ENCODE data around the gene CHPF.

The CHPF gene, protein sequence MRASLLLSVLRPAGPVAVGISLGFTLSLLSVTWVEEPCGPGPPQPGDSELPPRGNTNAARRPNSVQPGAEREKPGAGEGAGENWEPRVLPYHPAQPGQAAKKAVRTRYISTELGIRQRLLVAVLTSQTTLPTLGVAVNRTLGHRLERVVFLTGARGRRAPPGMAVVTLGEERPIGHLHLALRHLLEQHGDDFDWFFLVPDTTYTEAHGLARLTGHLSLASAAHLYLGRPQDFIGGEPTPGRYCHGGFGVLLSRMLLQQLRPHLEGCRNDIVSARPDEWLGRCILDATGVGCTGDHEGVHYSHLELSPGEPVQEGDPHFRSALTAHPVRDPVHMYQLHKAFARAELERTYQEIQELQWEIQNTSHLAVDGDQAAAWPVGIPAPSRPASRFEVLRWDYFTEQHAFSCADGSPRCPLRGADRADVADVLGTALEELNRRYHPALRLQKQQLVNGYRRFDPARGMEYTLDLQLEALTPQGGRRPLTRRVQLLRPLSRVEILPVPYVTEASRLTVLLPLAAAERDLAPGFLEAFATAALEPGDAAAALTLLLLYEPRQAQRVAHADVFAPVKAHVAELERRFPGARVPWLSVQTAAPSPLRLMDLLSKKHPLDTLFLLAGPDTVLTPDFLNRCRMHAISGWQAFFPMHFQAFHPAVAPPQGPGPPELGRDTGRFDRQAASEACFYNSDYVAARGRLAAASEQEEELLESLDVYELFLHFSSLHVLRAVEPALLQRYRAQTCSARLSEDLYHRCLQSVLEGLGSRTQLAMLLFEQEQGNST

DNA sequence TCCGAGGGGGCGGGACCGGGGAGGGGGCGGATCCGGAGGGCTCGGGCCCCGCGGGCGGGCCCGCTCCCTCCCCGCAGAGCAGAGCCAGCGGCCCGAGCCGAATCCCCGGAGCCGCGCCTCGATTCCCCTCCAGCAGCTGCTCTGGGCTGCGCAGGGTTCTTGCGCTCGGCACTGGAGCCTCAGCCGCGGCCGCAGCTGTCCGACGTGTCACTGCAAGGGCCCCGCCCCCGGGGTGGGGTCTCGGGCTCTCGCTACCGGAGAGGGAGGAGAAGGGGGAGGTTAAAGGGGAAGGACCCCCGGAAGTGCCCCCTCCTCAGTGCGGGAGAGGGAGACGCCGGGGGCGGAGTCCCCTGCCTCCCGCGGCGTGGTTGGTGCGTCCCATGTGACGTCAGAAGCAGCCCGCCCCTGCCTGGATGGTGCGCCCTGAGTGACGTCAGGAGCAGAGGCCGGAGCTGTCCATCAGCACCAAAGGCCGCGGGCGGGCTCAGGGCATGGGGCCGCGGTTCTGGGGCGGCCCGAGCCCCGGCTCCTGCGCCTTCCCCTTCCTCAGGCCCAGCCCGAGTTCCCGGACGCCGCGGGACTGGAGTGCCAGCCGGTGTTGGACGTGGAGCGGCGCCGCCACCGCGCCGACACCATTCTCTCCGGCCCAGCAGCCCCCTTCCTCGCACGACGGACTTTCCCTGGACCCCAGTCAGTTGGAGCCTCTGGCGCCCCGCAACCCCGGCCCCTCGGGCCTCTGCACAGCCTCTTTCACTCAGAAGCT lies at the start of gene CHPF, which contains the start of gene TMEM198:
CHPF (minus strand) TSS at position 214 of the 763 bp plus-strand sequence. CDS start 271 bp downstream, outside the sequence.
TMEM198 (plus strand) TSS at position 433 of the 763 bp plus-strand sequence. CDS start 700 bp downstream, outside the sequence.
- DNase-seq (ENCODE audit: low read depth): peak; percentile 96

DNA sequence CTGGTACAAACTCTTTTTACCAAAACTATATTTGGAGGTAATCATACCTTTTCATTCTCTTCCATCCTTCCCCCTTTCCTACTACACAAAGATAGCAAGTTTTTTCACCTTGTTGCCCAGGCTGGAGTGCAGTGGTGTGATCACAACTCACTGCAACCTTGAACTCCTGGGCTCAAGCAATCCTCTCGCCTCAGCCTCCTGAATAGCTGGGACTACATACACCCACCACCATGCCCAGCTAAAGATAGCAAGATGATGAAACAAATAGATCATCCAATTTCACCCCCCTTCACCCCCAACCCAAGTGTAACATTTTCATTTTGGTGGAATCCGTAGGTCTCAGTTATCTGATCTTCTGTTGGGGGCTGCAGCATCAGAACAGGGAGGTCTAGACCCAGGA lies 49.5 kb upstream of the CHPF start:
- no peak for DNase-seq (ENCODE audit: low read depth)

DNA sequence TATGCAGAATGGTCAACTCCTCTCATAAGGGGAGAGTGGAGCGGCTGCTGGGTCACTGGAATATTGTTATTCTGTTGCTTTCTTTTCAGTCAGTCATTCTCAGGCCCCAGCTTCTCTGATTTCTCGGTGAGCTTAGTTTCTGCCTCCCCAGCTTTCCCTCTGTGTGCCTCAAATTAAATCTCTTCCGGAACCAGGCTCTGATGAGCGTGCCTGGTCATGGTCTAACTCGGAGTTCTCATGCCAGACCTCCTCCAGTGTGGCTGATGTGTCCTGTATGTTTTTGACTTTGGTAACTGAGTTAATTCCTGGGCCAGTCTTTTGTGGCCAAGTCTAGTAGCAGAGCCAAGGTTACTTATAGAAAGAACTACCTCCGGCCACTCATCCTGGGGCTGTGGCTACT lies 49.1 kb upstream of the CHPF start:
- no peak for DNase-seq (ENCODE audit: low read depth)

DNA sequence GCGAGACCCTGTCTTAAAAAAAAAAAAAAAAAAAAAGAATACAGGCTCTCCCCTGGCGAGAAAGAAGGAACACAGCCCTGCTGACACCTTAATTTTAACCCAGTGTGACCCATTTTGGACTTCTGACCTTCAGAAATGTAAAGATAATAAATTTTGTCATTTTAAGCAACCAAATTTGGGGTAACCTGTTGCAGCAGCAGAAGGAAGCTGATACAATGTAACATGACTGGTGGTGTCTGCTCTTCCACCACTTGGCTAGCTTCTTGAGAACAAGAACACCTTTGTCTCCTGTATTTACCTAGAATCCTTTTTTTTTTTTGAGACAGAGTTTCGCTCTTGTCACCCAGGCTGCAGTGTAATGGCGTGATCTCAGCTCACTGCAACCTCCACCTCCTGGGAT lies 47.5 kb upstream of the CHPF start:
- DNase-seq (ENCODE audit: low read depth): no peak

DNA sequence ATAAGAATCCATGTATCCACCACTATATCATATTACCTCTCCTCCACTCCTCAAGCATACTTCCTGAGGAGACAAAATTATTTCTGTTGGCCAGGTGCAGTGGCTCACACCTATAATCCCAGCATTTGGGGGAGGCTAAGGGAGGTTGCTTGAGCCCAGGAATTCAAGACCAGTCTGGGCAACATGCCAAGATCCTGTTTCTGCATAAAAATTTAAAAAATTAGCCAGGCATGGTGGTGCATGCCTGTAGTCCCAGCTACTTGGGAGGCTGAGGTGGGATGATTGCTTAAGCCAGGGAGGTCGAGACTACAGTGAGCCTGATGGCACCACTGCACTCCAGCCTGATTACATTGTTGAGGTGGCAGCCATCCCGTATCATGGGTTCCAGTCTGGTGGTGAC lies 37.7 kb upstream of the CHPF start:
- DNase-seq (ENCODE audit: low read depth): no peak

DNA sequence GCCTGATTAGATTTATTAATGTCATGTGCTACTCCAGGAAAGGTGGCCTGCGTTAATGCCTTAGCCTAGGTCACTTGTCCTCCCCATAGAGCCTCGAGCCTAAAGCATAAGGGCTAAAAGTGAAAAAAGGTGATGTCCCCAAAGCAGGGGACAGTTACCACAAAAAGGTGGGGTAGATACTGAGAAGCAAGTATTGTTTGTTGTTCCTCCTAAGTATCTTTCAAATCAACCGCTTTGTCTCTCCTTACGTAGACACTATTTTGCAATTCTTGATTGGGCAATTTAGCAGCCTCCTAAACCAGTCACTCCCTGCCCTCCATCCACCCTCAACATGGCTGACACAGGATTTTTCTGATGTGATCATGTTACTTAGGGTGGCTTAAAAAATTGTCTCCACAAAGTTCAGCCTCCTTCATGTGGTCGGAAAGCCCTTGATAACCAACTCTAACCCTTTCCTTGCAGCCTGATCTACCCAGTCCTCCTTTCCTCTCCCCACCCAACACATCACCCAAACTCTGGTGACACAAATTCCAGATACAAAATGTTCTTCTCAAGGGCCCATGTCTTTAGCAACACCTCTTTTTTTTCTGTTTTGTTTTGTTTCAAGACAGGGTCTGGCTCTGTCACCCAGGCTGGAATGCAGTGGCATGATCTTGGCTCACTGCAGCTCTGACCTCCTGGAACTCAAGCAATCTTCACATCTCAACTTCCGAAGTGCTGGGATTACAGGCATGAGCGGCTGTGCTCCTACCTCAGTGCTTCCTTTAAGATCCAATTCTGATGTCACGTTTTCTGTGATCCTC lies 35.4 kb upstream of the CHPF start:
- DNase-seq (ENCODE audit: low read depth): no peak

DNA sequence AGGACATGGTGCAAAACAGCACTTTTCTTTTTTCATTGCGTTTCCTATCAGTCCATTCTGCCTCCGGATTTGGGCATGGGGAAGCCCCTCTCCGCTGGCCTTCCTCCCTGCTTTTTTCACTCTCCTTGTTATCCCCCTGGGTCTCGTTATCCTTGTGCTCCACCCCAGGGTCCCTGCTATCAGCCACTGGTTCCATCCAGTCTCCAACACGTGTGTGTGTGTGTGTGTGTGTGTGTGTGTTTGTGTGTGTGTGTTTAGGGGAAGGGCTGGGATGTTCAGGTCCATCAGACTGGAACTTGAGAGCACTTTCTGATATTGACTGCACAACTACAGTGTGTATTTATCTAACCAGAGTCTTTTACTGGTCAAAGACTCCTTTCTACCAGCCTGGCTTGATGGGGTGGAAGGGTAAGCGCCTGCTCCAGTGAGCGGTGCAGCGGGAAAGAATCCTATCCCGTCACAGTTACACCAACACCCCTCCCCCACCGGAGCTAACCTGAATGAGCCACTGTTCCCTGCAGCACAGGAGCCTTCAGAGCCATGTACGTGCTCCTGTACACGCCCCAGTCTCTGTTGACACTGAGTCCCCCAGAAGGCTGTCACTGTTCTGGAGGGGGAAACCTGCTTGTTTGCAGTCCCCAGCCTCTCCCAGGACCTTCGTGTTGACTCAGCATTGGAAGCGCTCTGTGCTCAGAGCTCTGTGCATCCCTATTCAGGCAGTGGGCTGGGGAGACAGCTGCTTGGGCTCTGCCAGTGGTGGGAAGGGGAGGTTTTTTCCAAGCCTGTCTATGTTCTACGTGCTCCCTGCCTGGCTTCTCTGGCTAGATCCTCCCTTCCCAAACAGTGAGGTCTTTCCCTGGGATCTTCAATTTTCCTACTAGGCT lies 33.1 kb upstream of the CHPF start:
- no peak for DNase-seq (ENCODE audit: low read depth)

DNA sequence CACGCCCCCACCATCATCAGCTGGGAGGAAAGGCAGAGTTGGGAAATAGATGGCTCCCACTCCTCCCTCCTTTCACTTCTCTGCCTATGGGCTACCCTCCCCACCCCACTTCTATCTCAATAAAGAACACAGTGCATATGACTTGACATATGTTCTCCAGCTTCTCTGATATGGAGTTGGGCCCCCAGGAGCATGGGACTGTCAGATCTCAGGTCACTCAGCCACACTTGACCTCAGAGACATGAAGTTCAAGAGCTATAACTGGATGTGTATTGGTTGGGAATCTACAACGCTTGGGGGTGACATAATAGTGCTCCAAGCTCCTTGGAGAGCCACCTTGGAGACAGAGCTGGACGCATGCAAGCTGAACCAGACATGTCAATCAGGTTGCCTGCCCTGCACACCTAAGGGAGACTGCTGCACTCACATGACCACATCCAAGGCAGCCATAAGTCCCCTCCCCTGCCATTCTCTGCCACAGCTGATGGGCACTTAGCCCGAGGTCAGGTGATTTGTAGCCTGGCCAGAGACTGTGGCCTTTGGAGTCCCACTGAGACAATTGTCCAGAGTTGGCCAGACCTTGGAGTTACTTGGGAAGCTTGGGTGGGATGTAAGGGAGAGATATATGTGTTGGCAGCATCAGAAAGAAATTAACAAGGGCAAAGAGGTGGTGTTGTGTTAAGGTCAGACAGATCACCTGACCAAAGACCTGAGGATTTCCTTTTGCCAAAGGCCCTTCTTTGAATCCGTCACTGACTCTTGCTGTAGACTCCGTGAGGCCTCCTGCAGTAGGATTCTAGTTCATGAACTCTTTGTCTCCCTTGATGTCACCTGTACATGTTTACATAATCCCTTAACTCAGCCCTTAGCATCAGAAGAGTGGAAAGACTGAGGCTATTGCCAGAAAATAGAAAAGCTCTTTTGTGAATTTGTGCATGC lies 32.2 kb upstream of the CHPF start:
- DNase-seq (ENCODE audit: low read depth): no peak

DNA sequence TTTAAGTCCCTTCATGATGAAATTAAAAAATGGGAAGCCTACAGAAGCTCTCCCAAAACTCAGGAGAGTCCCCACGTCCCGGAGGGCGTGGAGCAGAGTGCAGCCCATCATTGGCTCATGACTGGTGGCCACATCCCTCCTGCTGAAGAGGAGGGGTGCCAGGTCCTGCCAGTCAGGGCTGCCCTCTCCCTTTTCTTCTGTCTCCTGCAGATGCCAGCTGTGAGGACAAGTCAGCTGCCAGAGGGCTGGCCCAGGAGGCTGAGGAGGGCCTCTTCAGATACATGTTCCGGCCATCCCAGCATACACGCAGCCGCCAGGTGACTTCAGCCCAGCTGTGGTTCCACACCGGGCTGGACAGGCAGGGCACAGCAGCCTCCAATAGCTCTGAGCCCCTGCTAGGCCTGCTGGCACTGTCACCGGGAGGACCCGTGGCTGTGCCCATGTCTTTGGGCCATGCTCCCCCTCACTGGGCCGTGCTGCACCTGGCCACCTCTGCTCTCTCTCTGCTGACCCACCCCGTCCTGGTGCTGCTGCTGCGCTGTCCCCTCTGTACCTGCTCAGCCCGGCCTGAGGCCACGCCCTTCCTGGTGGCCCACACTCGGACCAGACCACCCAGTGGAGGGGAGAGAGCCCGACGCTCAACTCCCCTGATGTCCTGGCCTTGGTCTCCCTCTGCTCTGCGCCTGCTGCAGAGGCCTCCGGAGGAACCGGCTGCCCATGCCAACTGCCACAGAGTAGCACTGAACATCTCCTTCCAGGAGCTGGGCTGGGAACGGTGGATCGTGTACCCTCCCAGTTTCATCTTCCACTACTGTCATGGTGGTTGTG lies 31.1 kb upstream of the CHPF start:
- DNase-seq (ENCODE audit: low read depth): no peak

DNA sequence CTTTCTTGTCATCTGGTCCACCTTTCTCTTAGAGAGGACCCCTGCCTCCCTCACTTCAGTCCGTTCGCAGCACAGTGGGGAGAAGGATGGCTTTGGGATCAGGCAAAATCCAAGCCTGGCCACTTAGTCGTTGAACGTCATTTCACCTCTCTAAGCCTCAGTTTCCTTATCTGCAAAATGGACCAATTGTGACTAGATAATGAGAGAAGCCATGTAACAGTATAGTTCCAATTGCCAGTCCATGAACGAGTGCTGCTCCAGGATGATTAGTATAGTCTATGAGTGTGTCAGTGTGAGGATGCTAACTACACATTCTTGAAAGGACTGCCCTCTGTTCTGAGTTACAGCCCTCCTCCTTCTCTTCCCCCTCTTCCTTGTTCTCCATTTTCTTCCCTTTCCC lies 29.6 kb upstream of the CHPF start:
- no peak for DNase-seq (ENCODE audit: low read depth)

DNA sequence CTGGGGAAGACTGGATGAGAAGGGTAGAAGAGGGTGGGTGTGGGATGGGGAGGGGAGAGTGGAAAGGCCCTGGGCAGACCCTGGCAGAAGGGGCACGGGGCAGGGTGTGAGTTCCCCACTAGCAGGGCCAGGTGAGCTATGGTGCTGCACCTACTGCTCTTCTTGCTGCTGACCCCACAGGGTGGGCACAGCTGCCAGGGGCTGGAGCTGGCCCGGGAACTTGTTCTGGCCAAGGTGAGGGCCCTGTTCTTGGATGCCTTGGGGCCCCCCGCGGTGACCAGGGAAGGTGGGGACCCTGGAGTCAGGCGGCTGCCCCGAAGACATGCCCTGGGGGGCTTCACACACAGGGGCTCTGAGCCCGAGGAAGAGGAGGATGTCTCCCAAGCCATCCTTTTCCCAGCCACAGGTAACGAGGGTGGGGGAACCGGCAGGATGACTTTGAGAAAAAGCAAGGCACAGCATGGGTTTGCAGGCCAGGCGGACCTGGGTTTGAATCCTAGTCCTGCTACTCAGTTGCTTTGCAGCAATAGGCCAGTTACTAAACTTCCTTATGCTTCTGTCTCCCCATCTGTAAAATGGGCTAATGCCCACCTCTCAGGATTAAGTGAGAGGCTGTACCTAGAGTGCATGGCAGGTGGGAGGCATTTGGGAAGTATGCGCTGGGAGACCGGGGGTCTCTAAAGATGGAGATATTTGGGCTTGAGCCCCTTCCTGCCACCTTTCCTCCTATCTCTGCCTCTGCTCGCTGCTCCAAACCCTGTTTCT lies 28.8 kb upstream of the CHPF start, which contains the start of gene INHA:
INHA (plus strand) TSS at position 74 of the 765 bp plus-strand sequence; CDS start at position 139, 65 bp downstream.
- DNase-seq (ENCODE audit: low read depth): no peak

DNA sequence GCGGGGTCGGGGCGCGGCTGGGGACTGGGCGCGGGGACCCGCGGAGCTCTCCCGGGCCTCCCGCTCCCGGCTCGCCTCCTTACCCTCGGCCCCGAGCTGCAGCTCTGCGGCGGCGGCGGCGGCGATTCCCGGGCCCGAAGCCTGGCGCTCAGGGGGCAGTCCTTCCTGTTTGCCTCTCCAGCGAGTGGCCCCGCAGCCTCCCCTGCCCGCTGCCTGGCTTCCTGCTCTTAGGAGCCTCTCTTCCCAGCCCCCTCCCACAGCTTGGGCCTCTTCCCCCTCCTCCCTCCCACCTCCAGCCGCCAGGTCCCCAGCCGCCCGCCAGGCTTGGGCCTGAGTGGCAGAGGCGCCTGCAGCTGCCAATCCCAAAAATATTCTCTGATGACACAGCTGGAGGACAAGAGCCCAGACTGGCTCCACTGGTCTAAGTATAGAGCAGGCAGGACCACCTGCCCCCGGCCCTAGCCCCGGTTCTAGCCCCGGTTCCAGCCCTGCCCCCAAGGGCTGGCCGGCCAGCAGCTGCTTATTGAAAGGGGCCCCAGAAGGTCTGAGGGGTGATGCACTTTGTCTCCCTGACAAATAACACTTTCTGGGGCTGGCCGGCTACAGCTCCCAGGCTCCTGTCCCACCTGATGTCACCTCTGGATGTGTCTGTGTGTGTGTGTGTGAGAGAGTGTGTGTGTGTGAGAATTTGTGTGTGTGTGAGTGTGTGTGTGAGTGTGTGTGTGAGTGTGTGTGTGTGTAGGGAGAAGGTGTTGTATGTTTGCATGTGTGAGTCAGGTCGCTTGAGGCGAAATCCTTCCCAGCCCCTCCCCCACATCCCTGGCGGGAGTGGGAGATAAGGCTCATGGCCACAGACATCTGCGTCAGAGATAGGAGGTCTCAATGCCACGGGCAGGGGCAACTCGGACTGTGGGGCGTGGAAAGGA lies 28.0 kb upstream of the CHPF start, which contains the start of gene OBSL1:
OBSL1 (minus strand) TSS at position 229 of the 926 bp plus-strand sequence. CDS start 307 bp downstream, outside the sequence.
- peak; percentile 51 for DNase-seq (ENCODE audit: low read depth)

DNA sequence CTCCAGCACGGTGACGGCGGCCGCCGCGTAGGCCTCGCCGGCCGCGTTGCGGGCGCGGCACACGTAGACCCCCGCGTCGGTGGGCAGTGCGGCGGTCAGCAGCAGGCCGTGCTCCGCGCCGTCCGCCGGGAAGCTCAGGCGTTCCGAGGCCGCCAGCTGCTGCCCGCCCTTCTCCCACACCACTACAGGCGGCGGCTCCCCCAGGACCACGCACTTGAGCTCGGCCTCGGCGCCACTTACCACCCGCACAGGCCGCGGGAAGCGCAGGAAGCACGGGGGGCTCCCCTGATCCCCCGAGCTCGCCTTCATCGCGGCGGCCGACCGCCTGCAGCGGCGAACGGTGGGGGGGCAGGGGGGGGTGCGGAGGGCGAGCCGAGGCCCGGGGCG lies 27.3 kb upstream of the CHPF start:
- no peak for DNase-seq (ENCODE audit: low read depth)

DNA sequence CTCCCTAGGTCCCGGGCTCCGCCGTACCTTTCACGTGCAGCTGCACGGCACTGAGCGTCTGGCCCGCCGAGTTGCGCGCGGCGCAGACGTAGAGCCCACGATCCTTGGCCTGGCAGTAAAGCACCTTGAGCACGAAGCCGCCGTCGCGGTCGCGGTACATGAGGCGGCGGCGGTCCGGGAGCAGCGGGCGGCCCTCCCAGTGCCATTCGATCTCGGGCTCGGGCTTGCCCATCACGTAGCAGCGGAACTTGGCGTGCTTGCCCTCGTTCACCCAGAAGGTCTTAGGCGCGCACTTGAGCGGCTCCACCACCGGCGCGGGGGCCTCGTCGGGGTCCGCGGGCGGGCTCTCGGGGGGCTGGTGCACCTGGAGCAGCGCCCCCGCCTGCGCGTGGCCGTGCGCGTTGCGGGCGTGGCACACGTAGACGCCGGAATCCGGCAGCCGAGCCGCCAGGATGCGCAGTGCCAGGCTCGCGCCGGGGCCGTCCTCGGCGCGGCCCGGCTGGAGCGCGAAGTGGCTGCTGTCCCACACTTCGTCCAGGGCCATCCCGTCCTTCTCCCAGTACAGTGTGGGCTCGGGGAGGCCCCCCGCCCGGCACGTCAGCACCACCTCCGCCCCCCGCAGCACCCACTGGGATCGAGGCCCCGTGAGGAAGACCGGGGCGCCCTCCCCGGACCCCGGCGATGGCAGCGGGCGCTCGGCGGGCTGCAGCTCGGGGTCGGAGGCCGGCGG lies 26.8 kb upstream of the CHPF start:
- no peak for DNase-seq (ENCODE audit: low read depth)

DNA sequence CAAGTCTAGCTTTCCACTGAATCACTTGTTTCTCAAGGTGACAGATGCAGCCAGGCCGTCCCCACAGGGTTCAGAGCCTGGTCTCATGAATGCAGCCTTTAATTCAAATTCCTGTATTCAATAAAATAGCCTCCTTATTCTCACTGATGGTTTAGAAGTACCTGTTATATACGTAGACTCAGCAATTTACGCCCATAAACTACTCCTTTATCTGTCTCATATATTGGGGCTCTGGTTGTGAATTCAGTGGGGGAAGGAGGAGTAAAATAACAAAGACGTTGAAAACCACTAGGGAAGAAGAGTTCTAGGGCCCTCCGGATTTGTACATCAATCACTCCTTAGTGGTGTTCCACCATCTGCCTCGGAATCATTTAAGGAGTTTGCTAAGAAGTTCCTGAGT lies 26.0 kb upstream of the CHPF start:
- DNase-seq (ENCODE audit: low read depth): no peak

DNA sequence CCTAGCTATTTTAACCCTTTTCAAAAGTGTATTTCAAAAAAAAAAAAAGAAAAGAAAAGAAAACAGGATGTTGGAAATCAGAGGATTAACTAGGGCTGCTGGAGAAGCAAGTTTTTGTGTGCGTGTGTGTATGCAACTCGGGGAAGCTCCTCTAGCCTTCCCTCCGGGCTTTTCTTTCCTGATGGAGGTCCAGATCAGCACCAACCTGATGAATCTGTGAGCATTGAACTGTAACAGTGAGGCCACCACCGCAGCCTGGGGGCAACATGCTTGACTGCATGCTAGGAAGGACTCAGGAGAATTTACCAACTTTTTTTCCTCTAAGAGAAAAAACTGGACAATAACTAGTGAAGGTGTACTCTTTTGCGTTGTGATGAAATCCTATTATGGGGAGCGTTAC lies 25.4 kb upstream of the CHPF start:
- no peak for DNase-seq (ENCODE audit: low read depth)
